Smooth muscle cell (in vitro differentiated cells): Measurements from ENCODE around the gene RRP9. TPM values are rescaled to one million over a fixed set of nuclear protein-coding genes. Genes with fewer than 3 reads are reported as not detected.

Source experiments
- DNase-seq: peaks from one replicate; lab custom pipeline; 2025; ENCODE audit not compliant: unreplicated experiment; lab: John Stamatoyannopoulos, UW
- H2AFZ ChIP-seq: fragments of 200-600 bp; sonication (generic); 2 replicates; pipeline ENCODE4 v1.6.0; 2016; ENCODE audit warnings: antibody characterized with exemption, low read depth, mild to moderate bottlenecking
- H3F3A ChIP-seq: fragments of 200-600 bp; sonication (generic); 2 replicates; pipeline ENCODE4 v1.6.0; 2017; ENCODE audit warnings: antibody characterized with exemption, low read depth
- H3K27ac ChIP-seq: fragments of 200-600 bp; sonication (generic); 2 replicates; pipeline ENCODE4 v1.5.1; 2016; ENCODE audit warnings: low read depth, mild to moderate bottlenecking
- H3K27me3 ChIP-seq: fragments of 200-600 bp; sonication (generic); 2 replicates; pipeline ENCODE4 v1.6.1; 2016; ENCODE audit warnings: low read depth, mild to moderate bottlenecking
- H3K36me3 ChIP-seq: fragments of 200-600 bp; sonication (generic); 2 replicates; pipeline ENCODE4 v1.5.1; 2016; ENCODE audit warnings: low read depth
- H3K4me1 ChIP-seq: fragments of 200-600 bp; sonication (generic); 2 replicates; pipeline ENCODE4 v1.5.1; 2016; ENCODE audit warnings: low read depth
- H3K4me2 ChIP-seq: fragments of 200-600 bp; sonication (generic); 2 replicates; pipeline ENCODE4 v1.6.0; 2016; ENCODE audit warnings: mild to moderate bottlenecking
- H3K4me3 ChIP-seq: fragments of 200-600 bp; sonication (generic); 2 replicates; pipeline ENCODE4 v1.5.1; 2016; ENCODE audit warnings: mild to moderate bottlenecking
- H3K79me2 ChIP-seq: fragments of 200-600 bp; sonication (generic); 2 replicates; pipeline ENCODE4 v1.6.0; 2016; ENCODE audit warnings: low read depth, mild to moderate bottlenecking
- H3K9ac ChIP-seq: fragments of 200-600 bp; sonication (generic); 2 replicates; pipeline ENCODE4 v1.6.0; 2016; ENCODE audit warnings: low read depth
- H3K9me3 ChIP-seq: fragments of 200-600 bp; sonication (generic); replicated peaks from 2 replicates; pipeline ENCODE4 v1.5.1; 2016; ENCODE audit warnings: low read depth
- H4K20me1 ChIP-seq: fragments of 200-600 bp; sonication (generic); 2 replicates; pipeline ENCODE4 v1.6.0; 2016; ENCODE audit warnings: low read depth
- WGBS: methylation state at CpG from one replicate; pipeline ENCODE4 v1.1.7; 2016; ENCODE audit warnings: low lambda C conversion rate; 5-methylcytosine and 5-hydroxymethylcytosine counted together
- polyA plus RNA-seq: library from polyadenylated mRNA; unstranded; fragments of >200 nt; fragmentation: Nextera tagmentation; extraction: Ambion mirVana; gene quantifications from 2 replicates; pipeline ENCODE4 v1.2.1, GENCODE V29; 2016
- total RNA-seq: library from RNA; depleted of rRNA; stranded (reverse); fragments of >200 nt; gene quantifications from 2 replicates; pipeline ENCODE4 v1.2.3, GENCODE V29; 2014
- TF ChIP-seq, protein P1 (sequence below): fragments of 200-600 bp; sonication (generic); IDR thresholded peaks from 2 replicates; pipeline ENCODE4 v1.5.1; 2017; ENCODE audit warnings: borderline replicate concordance, mild to moderate bottlenecking, antibody characterized with exemption; ENCODE audit not compliant: insufficient read depth, poor library complexity, severe bottlenecking

The RRP9 gene
- total and polyA plus RNA-seq, 2 experiments from 2014 or later: 13.1 to 23.9 TPM

DNA sequence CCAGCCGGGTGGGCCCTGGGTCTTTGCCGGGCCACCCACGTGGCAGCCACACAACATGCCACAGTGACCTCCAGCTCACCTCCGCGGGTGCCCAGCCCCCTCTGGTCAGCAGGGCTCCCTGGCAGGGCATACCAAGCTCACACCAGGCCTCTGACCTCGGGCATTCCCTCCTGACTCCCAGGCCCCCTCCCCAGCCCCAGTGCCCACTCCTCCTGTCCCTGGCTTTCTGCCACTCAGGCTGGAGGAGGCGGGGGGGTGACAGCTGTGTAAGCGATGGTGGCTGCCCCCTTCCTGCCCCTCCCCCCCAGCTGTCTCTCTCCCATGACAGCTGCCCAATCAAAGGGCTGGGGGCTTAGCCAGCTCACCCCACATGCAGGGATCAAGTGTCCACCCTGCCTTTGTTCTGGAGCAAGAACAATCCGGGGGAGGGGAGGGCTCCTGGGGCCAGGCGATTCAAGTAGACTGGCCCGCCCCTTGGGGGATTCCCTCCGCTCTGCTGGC, 22.3 kb upstream of the RRP9 start:
- no peak overlapping the region for H3K4me3 ChIP-seq
- H3K9me3 ChIP-seq: no peaks in the 10 kb centered on the region
- no peak overlapping the region for H2AFZ ChIP-seq
- peaks cover 11% of the 10 kb centered on the region for H3F3A ChIP-seq
- H3K4me2 ChIP-seq: no peak overlapping the region
- peaks cover 45% of the 10 kb centered on the region for H3K4me1 ChIP-seq
- peaks cover 45% of the 10 kb centered on the region for H4K20me1 ChIP-seq
- no peaks in the 10 kb centered on the region for H3K36me3 ChIP-seq
- H3K79me2 ChIP-seq: peaks cover 36% of the 10 kb centered on the region
- 85% methylated on average over 8 of the region's 12 CpGs for WGBS
- TF ChIP-seq, protein P1, sequence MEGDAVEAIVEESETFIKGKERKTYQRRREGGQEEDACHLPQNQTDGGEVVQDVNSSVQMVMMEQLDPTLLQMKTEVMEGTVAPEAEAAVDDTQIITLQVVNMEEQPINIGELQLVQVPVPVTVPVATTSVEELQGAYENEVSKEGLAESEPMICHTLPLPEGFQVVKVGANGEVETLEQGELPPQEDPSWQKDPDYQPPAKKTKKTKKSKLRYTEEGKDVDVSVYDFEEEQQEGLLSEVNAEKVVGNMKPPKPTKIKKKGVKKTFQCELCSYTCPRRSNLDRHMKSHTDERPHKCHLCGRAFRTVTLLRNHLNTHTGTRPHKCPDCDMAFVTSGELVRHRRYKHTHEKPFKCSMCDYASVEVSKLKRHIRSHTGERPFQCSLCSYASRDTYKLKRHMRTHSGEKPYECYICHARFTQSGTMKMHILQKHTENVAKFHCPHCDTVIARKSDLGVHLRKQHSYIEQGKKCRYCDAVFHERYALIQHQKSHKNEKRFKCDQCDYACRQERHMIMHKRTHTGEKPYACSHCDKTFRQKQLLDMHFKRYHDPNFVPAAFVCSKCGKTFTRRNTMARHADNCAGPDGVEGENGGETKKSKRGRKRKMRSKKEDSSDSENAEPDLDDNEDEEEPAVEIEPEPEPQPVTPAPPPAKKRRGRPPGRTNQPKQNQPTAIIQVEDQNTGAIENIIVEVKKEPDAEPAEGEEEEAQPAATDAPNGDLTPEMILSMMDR: no peak
- H3K9ac ChIP-seq: no peak overlapping the region
- no peak overlapping the region for H3K27ac ChIP-seq
- no peaks in the 10 kb centered on the region for H3K27me3 ChIP-seq
- no peak for DNase-seq

DNA sequence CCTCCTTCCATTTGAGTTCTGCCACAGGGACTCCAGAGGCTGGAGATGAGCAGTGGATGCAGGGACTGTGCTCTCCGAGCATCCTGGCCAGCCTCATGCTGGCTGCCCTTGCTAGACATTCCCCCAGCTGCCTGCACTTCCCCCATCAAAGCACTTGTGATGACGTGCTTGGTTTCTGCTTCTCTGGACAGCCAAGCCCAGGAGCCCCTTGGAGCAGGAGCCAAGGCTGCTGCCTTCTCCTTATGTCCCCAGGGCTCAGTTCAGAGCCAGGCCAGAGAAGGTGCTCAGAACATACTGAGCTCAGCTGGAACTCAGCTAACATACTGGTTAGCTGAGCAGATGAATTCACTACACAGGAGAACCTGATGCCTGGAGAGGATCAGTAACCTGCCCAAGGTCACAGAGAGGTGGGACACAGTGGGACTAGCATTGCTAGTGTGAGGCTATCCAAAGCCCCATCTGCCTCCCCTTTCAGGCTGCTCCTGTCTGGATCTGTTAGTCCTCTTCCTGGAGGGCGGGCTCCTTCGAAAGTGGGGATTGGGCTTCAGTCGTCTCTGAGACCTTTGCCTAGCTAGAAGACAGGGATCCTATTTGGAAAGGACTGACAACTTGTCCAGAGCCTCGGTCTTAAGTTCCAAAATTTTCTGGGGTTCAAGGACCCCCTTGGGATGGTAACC, 21.3 kb upstream of the RRP9 start:
- no peak overlapping the region for H2AFZ ChIP-seq
- no peak overlapping the region for H3K9ac ChIP-seq
- no peak overlapping the region for H3K4me2 ChIP-seq
- DNase-seq: no peak
- H3K9me3 ChIP-seq: no peaks in the 10 kb centered on the region
- H3K79me2 ChIP-seq: peaks cover 36% of the 10 kb centered on the region
- no peaks in the 10 kb centered on the region for H3K27me3 ChIP-seq
- peaks cover 39% of the 10 kb centered on the region for H3K4me1 ChIP-seq
- TF ChIP-seq, protein P1: no peak
- WGBS: 83% methylated on average over 6 of the region's 6 CpGs
- H4K20me1 ChIP-seq: peaks cover 41% of the 10 kb centered on the region
- no peak overlapping the region for H3K27ac ChIP-seq
- H3F3A ChIP-seq: peaks cover 2% of the 10 kb centered on the region
- H3K36me3 ChIP-seq: no peaks in the 10 kb centered on the region
- no peak overlapping the region for H3K4me3 ChIP-seq

DNA sequence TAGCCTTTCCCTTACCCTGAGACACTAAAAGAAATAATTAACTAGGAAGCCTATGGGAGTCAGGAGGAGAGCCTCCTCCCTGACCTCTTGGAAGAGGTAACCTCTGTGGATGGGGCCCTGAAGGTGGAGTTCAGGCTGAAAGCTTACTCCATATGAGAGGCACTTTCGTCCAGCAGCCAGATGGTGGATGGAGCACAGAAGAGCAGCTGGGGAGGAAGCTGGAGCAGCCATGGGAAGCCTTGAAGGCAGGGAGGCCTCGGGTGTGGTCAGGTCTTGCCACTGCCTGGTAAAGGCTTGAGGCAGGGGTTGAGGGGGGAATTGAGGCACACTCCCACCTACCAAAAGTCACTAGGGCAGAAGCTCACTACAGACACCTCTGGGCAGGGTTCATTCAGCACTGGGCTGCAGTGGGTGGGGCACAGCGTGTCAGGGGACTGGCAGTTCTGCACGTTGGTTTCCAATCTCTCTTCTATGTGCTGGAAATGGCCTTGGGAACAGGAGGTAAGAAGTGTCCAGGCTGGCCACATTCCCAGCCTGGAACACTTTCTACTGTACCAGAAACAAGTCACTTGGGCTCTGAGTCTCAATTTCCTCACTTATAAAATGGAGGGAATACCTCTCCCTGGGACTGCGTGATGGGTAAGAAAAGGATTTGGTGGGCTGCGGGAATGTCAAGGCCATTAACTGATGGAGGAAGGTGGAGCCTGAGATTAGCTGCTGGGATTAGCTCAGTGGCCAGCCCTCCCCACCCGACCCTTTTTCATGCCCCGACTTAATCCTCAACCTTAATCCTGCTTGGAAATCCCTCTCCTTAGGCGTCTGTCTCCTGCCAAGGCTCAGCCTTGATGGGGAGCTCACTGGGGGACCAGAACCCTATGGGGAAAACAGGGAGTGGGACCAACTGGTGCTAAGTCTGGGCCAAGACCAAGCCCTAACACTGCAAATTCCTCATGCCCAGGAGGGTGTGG, 20.2 kb upstream of the RRP9 start:
- no peaks in the 10 kb centered on the region for H3F3A ChIP-seq
- TF ChIP-seq, protein P1: no peak
- peaks cover 34% of the 10 kb centered on the region for H3K79me2 ChIP-seq
- WGBS: 63% methylated on average over 9 of the region's 9 CpGs
- peaks cover 38% of the 10 kb centered on the region for H3K4me1 ChIP-seq
- H3K4me3 ChIP-seq: no peak overlapping the region
- no peak overlapping the region for H3K4me2 ChIP-seq
- H3K36me3 ChIP-seq: no peaks in the 10 kb centered on the region
- DNase-seq: no peak
- no peak overlapping the region for H3K9ac ChIP-seq
- no peaks in the 10 kb centered on the region for H3K9me3 ChIP-seq
- H3K27me3 ChIP-seq: no peaks in the 10 kb centered on the region
- no peak overlapping the region for H3K27ac ChIP-seq
- no peak overlapping the region for H2AFZ ChIP-seq
- peaks cover 45% of the 10 kb centered on the region for H4K20me1 ChIP-seq
